ENCODE data around the gene CEP128.

The CEP128 gene

DNA sequence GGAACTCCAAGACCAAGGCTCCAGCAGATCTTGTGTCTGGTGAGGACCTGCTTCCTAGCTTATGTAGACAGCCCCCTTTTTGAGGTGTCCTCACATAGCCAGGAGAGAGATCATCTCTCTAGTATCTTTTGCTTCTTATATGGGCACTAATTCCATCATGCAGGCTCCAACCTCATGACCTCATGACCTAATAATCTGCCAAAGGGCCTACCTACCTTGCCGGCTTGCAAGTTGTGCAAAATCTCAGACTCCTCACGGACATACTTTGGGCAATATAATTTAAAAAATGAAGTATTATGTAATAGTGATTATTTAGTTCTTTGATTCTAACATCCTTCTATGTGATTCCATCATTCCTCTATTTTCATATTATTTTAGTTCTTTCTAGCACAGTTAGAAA, 397.2 kb downstream of the CEP128 start:
- DNase-seq (ENCODE audit: low spot score), result no peak

DNA sequence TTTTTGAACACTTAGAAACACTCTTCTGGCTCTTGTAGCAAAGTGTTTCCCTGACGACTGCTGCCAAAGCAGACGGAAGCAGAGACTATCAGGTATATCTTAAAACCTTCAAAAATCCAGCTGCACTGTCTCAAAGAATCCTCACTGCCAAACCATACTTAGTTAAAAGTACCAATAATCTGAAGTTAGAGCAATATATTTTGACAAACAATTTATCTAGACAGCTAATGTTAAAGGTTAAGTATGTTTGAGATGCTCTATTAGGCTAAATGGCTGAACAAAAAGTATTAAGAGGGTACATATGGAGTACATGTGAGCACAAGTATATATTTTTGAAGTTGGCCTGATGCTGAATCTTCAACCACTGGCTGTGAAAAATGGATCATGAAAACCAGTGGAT, 398.3 kb downstream of the CEP128 start:
- DNase-seq (ENCODE audit: low spot score), result no peak

DNA sequence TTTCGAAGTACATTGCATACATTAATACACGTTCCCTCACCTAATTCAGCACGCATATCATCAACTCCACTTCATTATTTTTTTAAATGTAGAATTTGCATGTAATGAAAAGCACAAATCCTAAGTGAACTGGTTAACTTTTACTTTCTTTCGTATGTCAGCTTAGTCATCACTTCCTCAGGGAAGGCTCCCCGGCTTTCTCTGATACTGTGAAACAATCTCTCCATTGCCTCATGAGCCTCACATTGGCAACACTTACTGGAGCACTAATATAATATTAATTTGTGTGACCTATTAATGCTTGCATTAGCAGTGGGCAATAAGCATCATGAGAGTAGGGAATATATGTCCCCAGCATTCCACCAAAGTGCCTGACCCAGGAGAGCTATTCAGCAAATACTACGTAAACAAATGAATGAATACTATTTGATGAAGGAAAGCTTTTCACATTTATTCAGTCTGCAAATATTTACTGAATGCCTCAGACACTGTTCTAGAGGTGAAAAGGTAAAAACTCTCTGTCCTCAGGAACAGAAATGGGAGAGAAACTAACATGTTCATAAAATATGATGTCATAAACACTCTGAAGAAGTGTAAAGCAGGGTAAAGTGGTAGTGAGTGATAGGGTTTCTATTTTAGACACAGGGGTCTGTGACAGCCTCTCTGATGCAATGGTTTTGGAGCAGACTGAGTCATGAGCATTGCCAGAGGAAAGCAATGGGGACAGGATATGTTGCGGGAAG, 402.7 kb downstream of the CEP128 start:
- DNase-seq (ENCODE audit: low spot score), result no peak

DNA sequence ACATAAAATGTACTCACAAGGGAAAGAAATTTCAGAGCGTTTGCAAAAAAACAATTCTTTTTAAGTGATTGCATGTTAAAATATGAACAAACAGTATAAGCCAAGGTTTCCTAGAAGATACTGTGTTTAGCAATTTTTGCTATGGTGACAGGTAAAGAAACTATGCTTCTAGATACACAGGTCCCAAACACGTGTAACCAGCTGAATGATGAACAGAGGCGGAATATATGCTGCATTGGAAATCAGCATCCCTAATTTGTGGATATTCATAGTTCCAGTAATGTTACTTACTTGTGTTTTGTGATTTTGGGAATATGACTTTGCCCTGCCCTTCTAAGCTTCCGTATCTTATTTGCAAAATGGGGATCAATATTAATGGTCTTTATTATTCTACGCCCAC, 403.9 kb downstream of the CEP128 start:
- no peak for DNase-seq (ENCODE audit: low spot score)

DNA sequence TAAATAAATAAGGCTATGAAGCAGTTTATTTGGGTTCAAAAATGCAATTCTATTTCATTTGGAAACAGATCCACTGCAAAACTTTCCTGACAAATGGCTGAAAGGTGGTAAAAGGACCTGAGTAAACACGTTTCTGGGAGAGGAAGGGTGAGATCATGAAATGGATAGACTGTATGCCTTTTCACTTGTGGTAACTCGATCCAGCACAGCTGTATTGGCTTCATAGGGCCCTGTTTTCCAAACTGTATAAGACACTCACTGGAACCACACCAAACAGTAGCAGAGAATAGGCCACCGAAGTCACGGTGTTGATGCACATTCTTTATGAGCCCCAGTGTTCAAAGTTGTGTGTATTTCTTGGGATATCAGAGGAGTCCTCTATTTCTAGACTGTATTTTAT, 405.1 kb downstream of the CEP128 start:
- DNase-seq (ENCODE audit: low spot score), result no peak

DNA sequence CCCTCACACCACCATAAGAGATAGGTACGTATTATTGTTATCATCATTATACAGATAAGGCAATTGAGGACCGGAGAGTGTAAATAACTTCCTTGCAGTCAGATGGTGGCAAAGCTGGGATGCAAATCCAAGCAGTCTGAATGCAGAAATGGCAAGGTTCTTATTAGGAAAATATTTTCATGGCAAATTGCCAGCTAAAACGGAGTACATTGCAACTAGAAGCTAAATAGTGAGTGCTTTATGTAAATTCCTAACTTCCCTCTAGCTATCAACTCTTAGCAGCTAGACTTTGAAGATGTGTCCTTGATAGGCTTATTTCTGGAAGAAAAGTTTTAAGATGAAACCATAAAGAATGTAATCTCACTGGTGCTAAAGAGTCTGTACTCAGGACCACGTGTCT, 406.4 kb downstream of the CEP128 start:
- DNase-seq (ENCODE audit: low spot score), result no peak

DNA sequence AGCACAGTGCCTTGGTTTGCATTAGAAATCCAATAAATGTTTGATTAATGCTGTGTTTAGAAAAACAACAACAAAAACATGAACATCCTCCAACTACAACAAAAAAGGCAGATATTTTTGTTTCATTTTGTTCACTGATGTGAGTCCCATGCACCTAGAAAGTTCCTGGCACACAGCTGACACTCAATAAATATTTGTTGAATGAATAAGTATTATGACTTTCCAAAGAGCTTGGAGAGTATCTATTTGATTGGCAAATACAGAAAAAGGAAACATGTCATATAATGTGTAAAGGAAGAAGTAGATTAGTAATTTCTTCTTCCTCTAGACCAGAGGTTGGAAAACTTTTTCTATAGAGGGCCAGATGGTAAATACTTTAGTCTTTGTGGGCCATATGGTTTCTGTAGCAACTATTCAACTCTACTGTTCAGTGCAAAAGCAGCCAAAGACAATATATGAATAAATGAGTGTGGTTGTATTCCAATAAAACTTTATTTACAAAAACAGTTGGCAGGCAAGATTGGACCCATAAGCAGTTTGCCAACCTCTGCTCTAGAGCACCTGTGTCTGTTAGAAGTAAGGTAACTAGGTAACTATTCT, 417.9 kb downstream of the CEP128 start:
- no peak for DNase-seq (ENCODE audit: low spot score)

DNA sequence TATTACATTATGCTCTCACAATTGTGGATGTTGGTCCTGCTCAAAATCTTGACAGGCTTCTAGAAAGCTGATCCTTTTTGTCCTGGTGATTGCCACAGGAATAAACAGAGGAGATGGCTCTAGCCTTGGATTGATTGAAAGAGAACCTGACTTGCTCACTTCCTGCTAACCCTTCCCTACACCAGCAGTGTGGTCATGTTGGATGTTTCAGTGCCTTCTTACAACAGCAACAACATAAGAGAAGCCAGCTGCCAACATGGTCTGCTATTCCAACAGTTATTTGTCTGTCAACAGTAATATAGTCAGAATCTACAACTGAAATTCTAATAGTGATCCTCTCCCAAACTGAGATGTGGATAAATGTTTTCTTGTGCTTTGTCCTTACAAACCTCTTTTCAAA, 418.6 kb downstream of the CEP128 start:
- DNase-seq (ENCODE audit: low spot score), result no peak

DNA sequence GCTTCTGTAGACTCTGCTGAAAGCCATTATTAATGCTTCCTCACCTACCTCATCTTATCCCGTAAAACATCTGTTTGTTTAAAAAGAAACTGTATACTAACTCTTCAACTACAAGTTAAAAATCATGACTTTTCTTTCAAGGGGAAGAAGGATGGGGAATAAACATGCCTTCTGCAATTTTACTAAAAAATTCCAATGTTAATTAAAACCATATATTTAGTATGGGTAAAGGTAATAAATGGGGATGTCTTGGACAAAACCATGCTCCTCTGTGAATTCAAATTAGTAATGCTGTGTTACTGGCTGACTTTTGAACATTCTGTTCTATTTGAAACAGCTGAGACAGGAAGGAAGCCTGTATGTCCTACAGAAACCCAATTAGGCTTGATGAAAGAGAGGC, 419.1 kb downstream of the CEP128 start:
- DNase-seq (ENCODE audit: low spot score), result no peak

DNA sequence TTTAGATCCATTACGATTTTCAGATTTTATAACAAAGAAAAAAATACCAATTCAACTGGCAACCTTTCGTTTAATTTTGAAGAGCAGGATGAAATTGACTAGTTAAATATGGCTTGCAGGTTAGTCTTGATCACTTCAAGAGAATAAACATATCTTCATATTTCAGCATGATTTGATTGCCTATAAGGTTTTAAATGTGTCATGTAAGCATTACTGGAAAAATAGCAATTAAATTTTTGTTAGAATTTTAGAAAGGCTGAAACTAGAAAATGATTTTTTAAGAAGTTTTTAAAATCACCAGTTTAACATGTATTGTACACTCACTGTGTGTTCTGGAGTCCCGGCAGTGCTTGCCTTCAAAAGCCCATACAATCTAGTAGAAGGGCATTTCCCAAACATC, 420.1 kb downstream of the CEP128 start:
- DNase-seq (ENCODE audit: low spot score), result no peak

DNA sequence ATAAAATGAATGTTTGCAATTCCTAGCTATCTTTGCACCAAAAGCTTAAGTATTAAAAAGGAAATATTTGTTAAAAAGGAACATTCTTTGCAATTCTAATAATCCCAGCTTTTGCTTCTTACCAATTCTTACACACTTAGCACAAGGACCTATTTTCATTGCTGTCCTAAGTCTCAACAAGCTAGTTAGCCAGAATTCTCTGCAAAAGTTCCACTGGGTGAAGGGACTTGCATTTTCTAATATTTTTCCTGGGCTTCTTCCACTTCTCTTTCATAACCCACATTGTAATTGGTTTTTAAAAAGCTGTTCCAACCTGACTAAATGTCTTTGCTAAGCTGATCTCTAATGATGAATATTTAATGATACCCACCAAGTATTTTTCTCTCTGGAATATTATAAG, 422.5 kb downstream of the CEP128 start:
- DNase-seq (ENCODE audit: low spot score), result no peak

DNA sequence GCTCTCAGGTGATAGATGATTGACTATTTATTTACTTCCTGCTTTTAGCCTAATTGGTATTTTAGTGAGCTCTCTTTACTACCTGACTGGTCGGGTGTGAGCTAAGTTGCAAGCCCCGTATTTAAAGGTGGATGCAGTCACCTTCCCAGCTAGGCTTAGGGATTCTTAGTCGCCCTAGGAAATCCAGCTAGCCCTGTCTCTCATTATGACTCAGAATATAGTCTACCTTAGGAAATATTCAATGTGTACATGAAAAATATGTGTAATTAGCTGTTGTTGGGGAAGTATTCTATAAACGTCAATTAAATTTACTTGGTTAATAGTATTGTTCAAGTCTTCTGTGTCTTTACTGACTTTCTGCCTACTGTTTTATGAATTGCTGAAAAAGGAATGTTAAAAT, 423.4 kb downstream of the CEP128 start:
- no peak for DNase-seq (ENCODE audit: low spot score)

DNA sequence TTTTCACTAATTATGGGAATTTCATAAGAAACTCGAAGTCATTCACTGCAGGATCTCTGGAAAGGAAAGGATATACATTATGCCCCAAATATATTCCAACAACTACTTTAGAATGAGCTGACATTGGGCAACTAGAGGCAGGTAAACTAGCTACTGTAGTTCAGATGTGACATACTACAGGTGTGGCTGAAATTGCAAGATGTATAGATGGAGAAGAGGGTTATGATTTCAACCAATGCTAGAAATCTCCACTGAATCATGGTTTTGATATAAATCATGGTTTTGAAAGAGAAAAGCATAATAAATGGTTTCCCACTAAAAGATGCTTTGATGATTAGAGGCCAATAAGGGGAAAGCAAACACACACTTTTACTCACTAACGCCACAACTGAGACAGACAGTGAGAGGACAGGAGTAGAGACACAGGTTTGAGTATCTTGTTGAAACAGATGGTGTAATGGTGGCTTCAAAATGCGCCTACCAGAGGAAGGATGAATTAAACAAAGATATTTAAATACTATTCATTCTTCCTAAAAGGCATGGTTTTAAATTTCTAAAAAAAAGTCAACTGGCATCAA, 434.2 kb downstream of the CEP128 start:
- no peak for DNase-seq (ENCODE audit: low spot score)

DNA sequence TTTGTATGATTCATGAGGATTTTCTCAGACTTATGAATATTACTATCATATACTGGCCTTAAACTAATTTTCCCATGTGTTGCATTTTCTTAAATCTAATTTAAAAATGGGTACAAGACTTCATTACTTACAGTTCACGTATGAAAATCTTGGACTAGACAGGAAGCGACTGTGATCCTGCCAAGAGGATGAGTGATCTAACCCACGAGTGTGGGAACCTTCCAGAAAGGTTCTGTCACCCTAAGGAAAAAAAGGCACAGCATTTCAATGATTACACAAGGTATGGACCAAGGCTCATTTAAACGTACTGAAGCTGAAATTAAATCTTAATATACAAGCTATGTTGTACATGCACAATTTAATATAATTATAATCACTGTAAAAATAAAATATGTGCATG, 436.8 kb downstream of the CEP128 start:
- no peak for DNase-seq (ENCODE audit: low spot score)

DNA sequence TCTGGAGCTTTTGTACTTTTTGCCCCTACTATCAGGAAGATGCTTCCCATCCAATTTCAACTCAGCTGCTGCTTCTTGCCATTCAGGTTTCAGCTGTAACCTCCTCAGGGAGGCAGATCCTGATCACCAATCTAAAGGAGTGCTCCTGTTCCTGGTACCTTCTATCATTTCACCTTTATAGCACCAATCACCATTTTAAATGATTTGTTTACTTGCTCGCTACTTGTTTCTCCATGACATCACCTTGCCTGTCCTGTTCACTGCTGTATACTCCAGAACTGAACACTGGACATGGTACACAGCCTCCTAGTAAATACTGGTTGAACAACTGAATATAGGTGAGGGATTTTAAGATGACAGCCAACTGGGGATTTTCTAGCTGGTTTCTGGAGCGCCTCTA, 443.0 kb downstream of the CEP128 start:
- no peak for DNase-seq (ENCODE audit: low spot score)

DNA sequence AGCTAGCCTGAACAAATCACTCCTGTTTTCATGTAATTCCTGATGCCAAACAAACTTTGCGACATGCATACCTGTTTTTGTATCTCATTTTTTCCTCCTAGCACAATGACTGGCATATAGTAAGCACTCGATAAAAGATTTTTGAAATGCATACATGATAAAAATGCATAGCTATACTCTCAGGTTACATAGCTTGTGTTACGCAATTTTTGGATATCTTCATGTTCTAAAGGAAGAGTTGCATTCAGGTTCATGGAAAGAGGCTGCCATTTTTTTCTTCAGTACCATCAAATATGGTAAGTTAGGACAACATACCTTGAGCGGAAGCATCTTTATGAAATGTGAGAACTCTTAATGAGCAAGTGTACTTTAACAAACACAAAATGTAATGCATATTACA, 445.4 kb downstream of the CEP128 start:
- DNase-seq (ENCODE audit: low spot score), result no peak

DNA sequence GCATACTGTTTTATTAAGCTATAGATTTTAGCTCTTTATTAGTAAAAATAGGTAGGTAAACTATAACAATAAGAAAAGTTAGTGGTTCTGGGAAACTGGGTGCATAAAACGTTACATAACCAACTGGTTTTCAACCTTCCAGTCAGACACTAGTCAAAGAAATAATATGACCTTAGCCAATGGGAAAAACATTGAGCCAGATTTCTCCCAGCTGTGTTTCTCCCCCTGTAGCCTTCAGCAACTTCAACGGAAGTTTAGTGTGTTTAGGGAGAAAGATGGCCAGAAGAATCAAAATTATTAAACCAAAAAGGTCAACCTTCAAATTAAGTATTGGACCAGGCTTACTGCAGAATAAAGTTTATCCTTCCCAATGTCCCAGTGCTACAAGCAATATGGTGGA, 446.8 kb downstream of the CEP128 start:
- DNase-seq (ENCODE audit: low spot score), result no peak

DNA sequence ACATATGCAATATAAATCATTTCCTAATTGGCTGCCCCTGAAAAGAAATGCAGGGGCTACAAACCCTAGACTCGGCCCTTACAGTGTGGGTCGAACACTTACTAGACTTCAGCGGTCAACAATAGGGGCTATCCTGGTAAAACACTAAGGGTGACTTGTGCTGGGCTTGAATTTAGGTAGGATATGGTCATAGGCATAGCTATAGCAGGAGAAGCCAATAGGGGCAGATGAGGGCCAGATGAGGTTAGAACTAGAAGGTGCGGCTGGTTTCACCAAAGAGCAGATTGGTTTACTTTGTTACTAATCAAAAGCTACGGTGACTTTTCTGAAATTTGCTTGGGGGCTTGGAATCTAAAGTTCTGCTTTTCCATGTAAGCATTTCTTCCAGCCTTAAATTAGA, 447.9 kb downstream of the CEP128 start:
- DNase-seq (ENCODE audit: low spot score), result no peak

DNA sequence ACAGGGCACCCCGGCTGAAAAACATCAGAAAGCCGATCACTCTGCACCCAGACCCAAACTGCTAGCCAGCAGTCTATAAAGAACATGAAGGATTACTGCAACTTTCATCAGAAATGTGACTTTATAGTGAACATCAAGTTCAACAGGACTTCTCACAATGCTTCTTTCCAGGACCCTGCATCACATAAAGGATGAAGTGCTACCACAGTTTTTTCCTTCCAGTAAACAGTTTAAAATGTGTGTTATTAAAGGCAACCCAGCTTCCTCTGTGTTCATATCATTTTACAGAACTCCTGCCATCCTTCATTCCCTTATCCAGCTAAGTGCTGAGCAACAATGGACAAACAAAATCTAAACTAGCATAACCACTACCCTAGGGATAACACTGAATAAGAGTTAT, 449.9 kb downstream of the CEP128 start:
- DNase-seq (ENCODE audit: low spot score), result no peak

DNA sequence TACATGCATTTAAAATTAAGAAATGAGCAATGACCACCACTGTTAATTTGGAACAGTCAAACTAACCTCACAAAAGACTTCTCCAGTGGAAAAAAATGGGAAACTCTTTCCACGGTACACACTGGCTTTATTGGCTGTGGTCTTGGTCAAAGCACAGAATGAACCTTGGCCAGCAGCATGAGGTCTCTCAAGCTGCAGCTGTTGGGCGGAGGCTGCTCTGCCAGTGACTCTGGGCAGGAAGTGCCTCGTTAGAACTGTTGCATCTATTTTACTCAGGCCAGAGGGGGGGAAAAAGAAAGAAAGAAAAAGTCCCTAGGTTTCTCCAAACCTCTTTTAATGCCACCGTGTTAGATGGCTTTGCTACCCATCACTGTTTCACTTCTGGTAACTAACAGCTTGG, 450.4 kb downstream of the CEP128 start:
- DNase-seq (ENCODE audit: low spot score), result peak; percentile 18

DNA sequence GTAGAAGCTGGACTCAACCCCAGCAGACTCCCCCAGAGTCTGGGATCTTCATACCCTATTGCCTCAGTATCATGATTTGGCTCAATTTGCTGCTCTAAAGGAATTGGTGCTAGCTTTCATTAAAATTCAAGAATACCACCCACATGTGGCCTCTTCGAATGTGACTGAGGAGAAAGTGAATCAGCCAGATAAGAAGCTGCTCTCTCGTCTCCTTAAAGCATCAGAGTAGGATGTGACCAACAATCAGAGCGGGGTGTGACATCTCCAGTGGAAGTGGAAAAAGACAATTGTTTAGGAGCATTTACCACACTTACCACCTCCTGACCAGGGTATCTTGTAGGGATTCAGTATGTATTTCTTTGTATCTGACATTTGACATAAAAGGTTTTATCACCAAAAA, 452.0 kb downstream of the CEP128 start:
- DNase-seq (ENCODE audit: low spot score), result no peak

DNA sequence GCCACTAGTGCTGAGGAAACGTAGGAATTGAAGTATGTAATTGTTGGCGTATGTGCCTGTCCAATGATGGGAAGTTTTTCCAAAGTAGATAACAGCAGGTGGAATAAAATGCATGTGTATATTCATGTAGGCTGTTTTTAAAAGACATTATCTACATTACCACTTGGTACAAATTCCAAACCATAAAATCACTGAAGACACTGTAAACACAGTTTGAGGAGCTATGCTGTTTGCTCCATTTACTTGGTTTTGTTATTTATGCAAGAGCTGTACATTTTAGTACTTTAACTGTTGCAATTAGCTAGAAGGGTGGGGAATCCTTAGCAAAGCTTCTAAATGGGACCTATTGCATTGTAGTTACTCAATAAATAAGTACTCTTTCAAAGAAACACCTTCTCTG, 455.8 kb downstream of the CEP128 start:
- no peak for DNase-seq (ENCODE audit: low spot score)

DNA sequence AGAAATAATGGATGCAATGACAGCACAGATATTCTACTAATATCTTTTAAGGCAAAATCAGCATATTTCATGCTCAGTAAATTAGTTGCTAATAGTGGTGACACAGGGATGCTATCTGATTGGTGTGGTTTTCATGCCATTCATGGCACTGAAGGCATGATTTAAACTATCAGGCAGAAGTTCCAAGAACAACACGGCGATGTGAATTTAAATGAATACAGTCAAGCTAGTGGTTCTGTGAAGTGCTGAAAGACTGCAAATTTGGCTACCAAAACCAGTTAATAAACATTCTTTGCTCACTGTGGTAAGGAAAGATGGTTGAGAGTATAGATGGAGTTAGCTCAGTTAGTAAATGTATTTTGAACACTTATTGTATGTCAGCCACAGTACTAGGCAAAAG, 458.2 kb downstream of the CEP128 start:
- no peak for DNase-seq (ENCODE audit: low spot score)

Measured in iPS-NIHi11 (cell line).